Neural cell (in vitro differentiated cells): ENCODE data around the gene ATXN10. TPM values are rescaled to one million over a fixed set of nuclear protein-coding genes. Genes with fewer than 3 reads are reported as not detected.

ENCODE experiments used
- H2AFZ ChIP-seq: fragments of 200-600, 300-800 bp; sonication (generic), shearing (Covaris generic); 2 replicates; pipeline ENCODE4 v1.6.0; 2014; ENCODE audit warnings: low read depth, mild to moderate bottlenecking, antibody characterized with exemption, low read length, moderate library complexity
- H3F3A ChIP-seq: fragments of 200-600 bp; shearing (Covaris generic); 2 replicates; pipeline ENCODE4 v1.6.1; 2016; ENCODE audit warnings: mild to moderate bottlenecking, moderate library complexity, mixed read lengths, antibody characterized with exemption, low read length; ENCODE audit not compliant: insufficient read depth, poor library complexity, severe bottlenecking
- H3K27ac ChIP-seq: fragments of 200-600, 300-800 bp; sonication (generic), shearing (Covaris generic); 2 replicates; pipeline ENCODE4 v1.5.1; 2014; ENCODE audit warnings: mild to moderate bottlenecking, low read length, moderate library complexity
- H3K27me3 ChIP-seq: fragments of 300-800, 200-600 bp; sonication (generic), shearing (Covaris generic); 2 replicates; pipeline ENCODE4 v1.6.0; 2014; ENCODE audit warnings: mild to moderate bottlenecking, low read depth, low read length, moderate library complexity; ENCODE audit not compliant: insufficient read depth
- H3K36me3 ChIP-seq: fragments of 300-800, 200-600 bp; sonication (generic), shearing (Covaris generic); 2 replicates; pipeline ENCODE4 v1.5.1; 2014; ENCODE audit warnings: mild to moderate bottlenecking, antibody characterized with exemption, low read length, moderate library complexity; ENCODE audit not compliant: insufficient read depth
- H3K4me2 ChIP-seq: fragments of 300-800, 200-600 bp; sonication (generic), shearing (Covaris generic); 2 replicates; pipeline ENCODE4 v1.6.0; 2014; ENCODE audit warnings: mild to moderate bottlenecking, low read length
- H3K4me3 ChIP-seq: fragments of 300-800, 200-600 bp; sonication (generic), shearing (Covaris generic); 2 replicates; pipeline ENCODE4 v1.5.1; 2014; ENCODE audit warnings: mild to moderate bottlenecking, low read length, moderate library complexity
- H3K79me2 ChIP-seq: fragments of 200-600 bp; shearing (Covaris generic); replicated peaks from 2 replicates; pipeline ENCODE4 v1.6.0; 2014; ENCODE audit warnings: mild to moderate bottlenecking, low read length, moderate library complexity; ENCODE audit not compliant: insufficient read depth
- H3K9ac ChIP-seq: fragments of 300-800, 200-600 bp; sonication (generic), shearing (Covaris generic); 2 replicates; pipeline ENCODE4 v1.6.1; 2016; ENCODE audit warnings: mild to moderate bottlenecking, low read length, mixed read lengths
- H3K9me2 ChIP-seq: fragments of 200-600 bp; shearing (Covaris generic); 2 replicates; pipeline ENCODE4 v1.6.1; 2016; ENCODE audit warnings: mild to moderate bottlenecking, low read length, mixed read lengths; ENCODE audit not compliant: insufficient read depth
- H3K9me3 ChIP-seq: fragments of 200-600, 300-800 bp; sonication (generic), shearing (Covaris generic); 2 replicates; pipeline ENCODE4 v1.6.1; 2016; ENCODE audit warnings: mild to moderate bottlenecking, mixed run types, low read length, moderate library complexity, mixed read lengths
- H4K20me1 ChIP-seq: fragments of 200-600 bp; shearing (Covaris generic); 2 replicates; pipeline ENCODE4 v1.6.1; 2016; ENCODE audit warnings: mild to moderate bottlenecking, mixed run types; ENCODE audit not compliant: insufficient read depth
- EP300 ChIP-seq: fragments of 450-650 bp; conservative IDR thresholded peaks from 2 replicates; pipeline ENCODE4 v1.6.1; 2014; ENCODE audit warnings: antibody characterized with exemption, mild to moderate bottlenecking, moderate library complexity; ENCODE audit not compliant: poor library complexity, severe bottlenecking
- EZH2 ChIP-seq: fragments of 200-600, 300-800 bp; shearing (Covaris generic), sonication (generic); IDR thresholded peaks from 2 replicates; pipeline ENCODE4 v1.6.1; 2014; ENCODE audit warnings: antibody characterized with exemption, low read length, borderline replicate concordance, mild to moderate bottlenecking; ENCODE audit not compliant: insufficient read depth, poor library complexity, severe bottlenecking
- MXI1 ChIP-seq: fragments of 450-650 bp; conservative IDR thresholded peaks from 2 replicates; pipeline ENCODE4 v1.6.1; 2014; ENCODE audit warnings: antibody characterized with exemption, mild to moderate bottlenecking; ENCODE audit not compliant: poor library complexity, severe bottlenecking
- POLR2AphosphoS5 ChIP-seq: IDR thresholded peaks from 2 replicates; pipeline ENCODE4 v1.6.1; 2012
- RAD21 ChIP-seq: fragments of 450-650 bp; conservative IDR thresholded peaks from 2 replicates; pipeline ENCODE4 v1.6.1; 2014; ENCODE audit warnings: antibody characterized with exemption, mild to moderate bottlenecking, moderate library complexity
- SMC3 ChIP-seq: fragments of 450-650 bp; conservative IDR thresholded peaks from 2 replicates; pipeline ENCODE4 v1.6.1; 2014; ENCODE audit warnings: antibody characterized with exemption, mild to moderate bottlenecking, moderate library complexity; ENCODE audit not compliant: poor library complexity
- TAF1 ChIP-seq: IDR thresholded peaks from 2 replicates; pipeline ENCODE4 v1.6.1; 2012; ENCODE audit warnings: low read depth
- polyA plus RNA-seq: library from polyadenylated mRNA; depleted of rRNA; stranded (reverse); fragments of >200 nt; gene quantifications from 2 replicates; pipeline ENCODE4 v1.2.3, GENCODE V29; 2014
- TF ChIP-seq, protein P1 (sequence below): fragments of 450-650 bp; IDR thresholded peaks from 2 replicates; pipeline ENCODE4 v1.5.1; 2014; ENCODE audit warnings: antibody characterized with exemption, mild to moderate bottlenecking, moderate library complexity; ENCODE audit not compliant: poor library complexity, severe bottlenecking
- TF ChIP-seq, protein P2 (sequence below): IDR thresholded peaks from 2 replicates; pipeline ENCODE4 v1.6.1; 2012; ENCODE audit warnings: borderline replicate concordance

ATXN10 gene
- polyA plus RNA-seq, 1 donor from 2014 or later: 321 TPM

DNA sequence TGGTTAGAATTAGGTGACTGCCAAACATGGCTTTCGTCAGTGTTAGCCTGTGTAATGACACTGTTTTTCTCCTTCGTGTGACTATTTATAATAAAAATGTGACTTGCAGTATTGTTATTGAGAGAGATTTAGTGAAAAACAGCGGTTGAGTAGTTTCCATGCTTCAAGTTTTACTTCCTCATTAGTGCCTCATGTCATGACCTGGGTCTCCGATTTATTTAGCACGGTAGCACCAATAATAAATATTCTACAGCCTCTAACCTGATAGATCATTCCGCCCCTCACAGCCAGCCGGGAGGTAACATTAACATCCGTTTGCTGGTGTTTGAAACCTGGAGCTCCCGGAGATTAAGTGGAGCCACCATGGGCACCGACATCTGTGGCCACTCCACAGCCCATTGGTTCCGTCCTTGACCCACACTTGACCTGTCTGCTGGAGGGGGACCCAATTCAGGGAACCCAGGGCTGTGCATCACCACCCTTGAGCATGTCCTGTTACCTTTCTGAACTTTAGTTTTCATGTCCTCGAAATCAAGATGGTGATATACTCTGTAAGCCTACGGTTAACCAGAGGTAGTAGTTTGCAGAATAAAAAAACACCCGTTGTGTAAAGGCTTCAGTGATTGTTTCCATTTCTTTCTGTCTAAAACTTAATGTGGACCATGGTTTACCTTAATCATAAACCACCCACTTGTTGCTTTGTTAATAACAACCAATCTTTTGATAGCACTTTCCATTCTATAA lies 104.1 kb downstream of the ATXN10 start:
- Histone ChIP-seq H3K4me3 (no peak overlapping the region), H4K20me1 (no peaks in the 10 kb centered on the region), H3K9ac (no peak overlapping the region), H3F3A (no peaks in the 10 kb centered on the region), H3K4me2 (no peak overlapping the region), H3K27me3 (no peaks in the 10 kb centered on the region), H3K9me3 (no peaks in the 10 kb centered on the region), H3K9me2 (no peaks in the 10 kb centered on the region), H3K27ac (no peak overlapping the region), H3K36me3 (no peaks in the 10 kb centered on the region), H3K79me2 (no peaks in the 10 kb centered on the region), H2AFZ (no peak overlapping the region)
- TF ChIP-seq MXI1 (no peak), SMC3 (no peak), EZH2 (no peak), EP300 (no peak), TAF1 (no peak), POLR2AphosphoS5 (no peak), RAD21 (no peak)
- TF ChIP-seq, protein P1, sequence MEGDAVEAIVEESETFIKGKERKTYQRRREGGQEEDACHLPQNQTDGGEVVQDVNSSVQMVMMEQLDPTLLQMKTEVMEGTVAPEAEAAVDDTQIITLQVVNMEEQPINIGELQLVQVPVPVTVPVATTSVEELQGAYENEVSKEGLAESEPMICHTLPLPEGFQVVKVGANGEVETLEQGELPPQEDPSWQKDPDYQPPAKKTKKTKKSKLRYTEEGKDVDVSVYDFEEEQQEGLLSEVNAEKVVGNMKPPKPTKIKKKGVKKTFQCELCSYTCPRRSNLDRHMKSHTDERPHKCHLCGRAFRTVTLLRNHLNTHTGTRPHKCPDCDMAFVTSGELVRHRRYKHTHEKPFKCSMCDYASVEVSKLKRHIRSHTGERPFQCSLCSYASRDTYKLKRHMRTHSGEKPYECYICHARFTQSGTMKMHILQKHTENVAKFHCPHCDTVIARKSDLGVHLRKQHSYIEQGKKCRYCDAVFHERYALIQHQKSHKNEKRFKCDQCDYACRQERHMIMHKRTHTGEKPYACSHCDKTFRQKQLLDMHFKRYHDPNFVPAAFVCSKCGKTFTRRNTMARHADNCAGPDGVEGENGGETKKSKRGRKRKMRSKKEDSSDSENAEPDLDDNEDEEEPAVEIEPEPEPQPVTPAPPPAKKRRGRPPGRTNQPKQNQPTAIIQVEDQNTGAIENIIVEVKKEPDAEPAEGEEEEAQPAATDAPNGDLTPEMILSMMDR: no peak
- TF ChIP-seq, protein P2, sequence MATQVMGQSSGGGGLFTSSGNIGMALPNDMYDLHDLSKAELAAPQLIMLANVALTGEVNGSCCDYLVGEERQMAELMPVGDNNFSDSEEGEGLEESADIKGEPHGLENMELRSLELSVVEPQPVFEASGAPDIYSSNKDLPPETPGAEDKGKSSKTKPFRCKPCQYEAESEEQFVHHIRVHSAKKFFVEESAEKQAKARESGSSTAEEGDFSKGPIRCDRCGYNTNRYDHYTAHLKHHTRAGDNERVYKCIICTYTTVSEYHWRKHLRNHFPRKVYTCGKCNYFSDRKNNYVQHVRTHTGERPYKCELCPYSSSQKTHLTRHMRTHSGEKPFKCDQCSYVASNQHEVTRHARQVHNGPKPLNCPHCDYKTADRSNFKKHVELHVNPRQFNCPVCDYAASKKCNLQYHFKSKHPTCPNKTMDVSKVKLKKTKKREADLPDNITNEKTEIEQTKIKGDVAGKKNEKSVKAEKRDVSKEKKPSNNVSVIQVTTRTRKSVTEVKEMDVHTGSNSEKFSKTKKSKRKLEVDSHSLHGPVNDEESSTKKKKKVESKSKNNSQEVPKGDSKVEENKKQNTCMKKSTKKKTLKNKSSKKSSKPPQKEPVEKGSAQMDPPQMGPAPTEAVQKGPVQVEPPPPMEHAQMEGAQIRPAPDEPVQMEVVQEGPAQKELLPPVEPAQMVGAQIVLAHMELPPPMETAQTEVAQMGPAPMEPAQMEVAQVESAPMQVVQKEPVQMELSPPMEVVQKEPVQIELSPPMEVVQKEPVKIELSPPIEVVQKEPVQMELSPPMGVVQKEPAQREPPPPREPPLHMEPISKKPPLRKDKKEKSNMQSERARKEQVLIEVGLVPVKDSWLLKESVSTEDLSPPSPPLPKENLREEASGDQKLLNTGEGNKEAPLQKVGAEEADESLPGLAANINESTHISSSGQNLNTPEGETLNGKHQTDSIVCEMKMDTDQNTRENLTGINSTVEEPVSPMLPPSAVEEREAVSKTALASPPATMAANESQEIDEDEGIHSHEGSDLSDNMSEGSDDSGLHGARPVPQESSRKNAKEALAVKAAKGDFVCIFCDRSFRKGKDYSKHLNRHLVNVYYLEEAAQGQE: no peak

DNA sequence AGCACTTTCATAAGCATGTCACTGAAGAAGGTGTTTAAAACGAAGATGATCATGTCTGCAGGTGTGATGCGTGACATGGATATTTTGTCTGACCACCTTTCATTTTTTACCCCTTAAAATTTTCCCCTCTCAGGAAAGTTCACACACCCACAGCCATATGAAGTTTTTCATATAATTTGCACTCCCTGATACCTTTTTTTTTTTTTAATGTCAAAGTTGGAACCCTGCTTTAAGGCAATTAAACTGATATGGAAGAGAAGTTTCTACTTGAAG lies 104.6 kb downstream of the ATXN10 start:
- Histone ChIP-seq H2AFZ (no peak overlapping the region), H3K9ac (no peak overlapping the region), H3K36me3 (no peaks in the 10 kb centered on the region), H3K4me3 (no peak overlapping the region), H3K4me2 (no peak overlapping the region), H3K27me3 (no peaks in the 10 kb centered on the region), H3F3A (no peaks in the 10 kb centered on the region), H3K27ac (no peak overlapping the region), H3K9me3 (no peaks in the 10 kb centered on the region), H3K79me2 (no peaks in the 10 kb centered on the region), H3K9me2 (no peaks in the 10 kb centered on the region), H4K20me1 (no peaks in the 10 kb centered on the region)
- TF ChIP-seq, protein P1: no peak
- no peak for TF ChIP-seq TAF1
- no peak for TF ChIP-seq SMC3
- TF ChIP-seq POLR2AphosphoS5: no peak
- TF ChIP-seq EP300: no peak
- TF ChIP-seq EZH2: no peak
- TF ChIP-seq, protein P2: no peak
- no peak for TF ChIP-seq MXI1
- TF ChIP-seq RAD21: no peak
